Osteoblast (primary cell): ENCODE data around the gene BAIAP2. TPM values are rescaled to one million over a fixed set of nuclear protein-coding genes. Genes with fewer than 3 reads are reported as not detected.

Experiments
- DNase-seq: peaks from one replicate; pipeline ENCODE4 v3.0.0; 2011; ENCODE audit warnings: low spot score, mixed read lengths; ENCODE audit not compliant: insufficient read length; ENCODE audit errors: missing footprints
- H2AFZ ChIP-seq: 2 replicates; pipeline ENCODE4 v1.6.0; 2011; ENCODE audit warnings: mild to moderate bottlenecking, low read length
- H3K27ac ChIP-seq: 2 replicates; pipeline ENCODE4 v1.5.1; 2011; ENCODE audit warnings: mild to moderate bottlenecking, low read depth, low read length, moderate library complexity
- H3K27me3 ChIP-seq: 2 replicates; pipeline ENCODE4 v1.6.0; 2012; ENCODE audit warnings: mild to moderate bottlenecking, control low read depth, inconsistent platforms, low read length, moderate library complexity; ENCODE audit not compliant: insufficient read depth
- H3K36me3 ChIP-seq: 2 replicates; pipeline ENCODE4 v1.5.1; 2011; ENCODE audit warnings: mild to moderate bottlenecking, low read length, control low read depth, moderate library complexity; ENCODE audit not compliant: insufficient read depth
- H3K4me1 ChIP-seq: 2 replicates; pipeline ENCODE4 v1.5.1; 2011; ENCODE audit warnings: mild to moderate bottlenecking, low read length, control low read depth, moderate library complexity; ENCODE audit not compliant: insufficient read depth
- H3K4me2 ChIP-seq: 2 replicates; pipeline ENCODE4 v1.6.0; 2011; ENCODE audit warnings: mild to moderate bottlenecking, low read length; ENCODE audit not compliant: insufficient read depth
- H3K4me3 ChIP-seq: fragments of 200-600 bp; sonication (generic); 3 replicates; pipeline ENCODE4 v1.5.1; 2012; ENCODE audit warnings: mild to moderate bottlenecking, low read length, inconsistent platforms; ENCODE audit not compliant: insufficient read depth
- H3K79me2 ChIP-seq: 2 replicates; pipeline ENCODE4 v1.6.0; 2012; ENCODE audit warnings: mild to moderate bottlenecking, low read length, control low read depth, inconsistent platforms; ENCODE audit not compliant: insufficient read depth
- H3K9me3 ChIP-seq: 2 replicates; pipeline ENCODE4 v1.5.1; 2011; ENCODE audit warnings: low read depth, low read length, control low read depth
- H4K20me1 ChIP-seq: 2 replicates; pipeline ENCODE4 v1.6.0; 2012; ENCODE audit warnings: mild to moderate bottlenecking, low read length, control low read depth; ENCODE audit not compliant: insufficient read depth
- CTCF ChIP-seq: IDR thresholded peaks from 2 replicates; pipeline ENCODE4 v1.5.1; 2011; ENCODE audit warnings: mild to moderate bottlenecking, low read depth, low read length, moderate library complexity; ENCODE audit errors: extremely low read depth
- total RNA-seq: library from RNA; depleted of rRNA; stranded (reverse); fragments of >200 nt; gene quantifications from 2 replicates; pipeline ENCODE4 v1.2.3, GENCODE V29; 2012

Gene BAIAP2
- total RNA-seq, 1 donor = 15.6 TPM

DNA sequence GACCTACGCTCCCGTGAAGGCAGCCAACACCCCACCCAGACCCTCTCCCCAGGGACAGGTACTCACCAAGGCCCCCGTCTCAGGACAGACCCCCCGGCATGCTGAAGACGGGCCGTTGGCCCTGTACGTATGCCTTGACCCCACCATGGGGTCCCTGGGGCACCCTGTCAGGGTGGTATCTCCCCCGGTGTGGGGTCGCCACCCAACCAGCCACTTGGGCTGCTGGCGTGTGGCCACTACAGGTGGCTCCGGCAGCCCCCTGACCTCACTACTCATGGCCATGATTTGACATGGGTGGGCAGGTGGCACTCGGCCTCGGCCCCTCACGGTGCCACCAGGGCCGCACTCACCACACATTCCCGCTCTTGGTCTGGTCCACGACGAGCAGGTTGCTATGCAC lies 89.4 kb downstream of the BAIAP2 start:
- no peaks in the 10 kb centered on the region for H3K9me3 ChIP-seq
- peaks cover 3% of the 10 kb centered on the region for H4K20me1 ChIP-seq
- no peaks in the 10 kb centered on the region for H3K79me2 ChIP-seq
- H3K27me3 ChIP-seq = peaks cover 9% of the 10 kb centered on the region
- H3K36me3 ChIP-seq = no peaks in the 10 kb centered on the region
- H2AFZ ChIP-seq = no peak overlapping the region
- H3K4me1 ChIP-seq = no peaks in the 10 kb centered on the region
- H3K4me3 ChIP-seq = no peak overlapping the region
- peak; percentile 87 for DNase-seq
- H3K27ac ChIP-seq = no peak overlapping the region
- no peak for TF ChIP-seq CTCF
- H3K4me2 ChIP-seq = no peak overlapping the region

- no peaks in the 10 kb centered on the region for H3K79me2 ChIP-seq
- no peaks in the 10 kb centered on the region for H3K36me3 ChIP-seq
- H3K4me1 ChIP-seq = no peaks in the 10 kb centered on the region
- DNase-seq = peak; percentile 98
- no peak overlapping the region for H2AFZ ChIP-seq
- no peak overlapping the region for H3K27ac ChIP-seq
- no peak overlapping the region for H3K4me2 ChIP-seq
- no peaks in the 10 kb centered on the region for H3K9me3 ChIP-seq
- H4K20me1 ChIP-seq = peaks cover 3% of the 10 kb centered on the region
- no peak for TF ChIP-seq CTCF
- no peak overlapping the region for H3K4me3 ChIP-seq
- H3K27me3 ChIP-seq = peaks cover 9% of the 10 kb centered on the region
These were observed 90.7 kb downstream of the BAIAP2 start for GRCh38 chr17:81125573-81126081.

DNA sequence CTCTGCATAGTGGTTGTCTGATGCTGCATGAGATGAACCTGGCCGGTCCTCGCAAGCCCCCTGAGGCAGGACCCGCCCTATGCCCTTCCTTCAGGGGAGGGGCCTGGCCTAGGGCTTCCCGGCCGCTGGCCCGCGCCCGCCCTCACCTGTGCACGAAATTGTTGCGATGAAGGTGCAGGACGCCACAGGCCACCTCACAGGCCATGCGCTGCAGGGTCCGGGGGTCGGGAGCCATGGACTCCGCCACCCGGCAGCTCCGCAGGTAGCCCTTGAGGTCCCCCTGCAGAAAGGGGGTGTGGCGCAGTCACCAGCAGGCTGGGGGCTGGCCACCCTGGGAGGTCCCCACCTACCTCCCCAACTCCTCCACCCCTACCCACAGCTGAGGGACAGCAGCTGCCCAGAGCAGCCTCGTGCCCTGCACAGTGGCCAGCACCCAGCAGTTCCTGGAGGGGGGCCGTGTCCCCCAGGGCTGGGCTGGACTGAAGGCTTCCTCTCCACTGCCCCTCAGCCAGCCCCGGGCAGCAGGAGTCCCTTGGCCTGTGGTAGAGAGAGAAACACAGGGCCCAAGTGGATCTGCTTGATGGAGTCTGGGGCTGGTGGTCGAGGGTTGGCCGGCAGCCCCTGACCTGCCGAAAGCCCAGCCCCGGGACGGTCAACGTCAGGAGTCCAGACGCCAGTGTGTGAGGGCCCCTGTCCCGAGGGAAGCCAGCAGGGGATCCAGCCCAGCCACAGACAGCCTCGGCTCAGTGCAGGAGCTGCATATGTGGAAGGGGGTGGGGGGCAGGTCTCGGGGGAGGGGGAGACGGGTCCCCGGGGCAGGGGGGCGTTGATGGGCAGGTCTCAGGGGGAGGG lies 91.6 kb downstream of the BAIAP2 start:
- Histone ChIP-seq H4K20me1 (no peaks in the 10 kb centered on the region), H3K4me1 (no peaks in the 10 kb centered on the region), H3K27ac (no peak overlapping the region), H3K9me3 (no peaks in the 10 kb centered on the region), H3K4me3 (no peak overlapping the region), H3K79me2 (no peaks in the 10 kb centered on the region), H3K4me2 (no peak overlapping the region), H3K36me3 (no peaks in the 10 kb centered on the region), H2AFZ (no peak overlapping the region), H3K27me3 (peaks cover 9% of the 10 kb centered on the region)
- no peak for DNase-seq
- TF ChIP-seq CTCF = no peak

- no peak overlapping the region for H3K4me3 ChIP-seq
- no peak overlapping the region for H3K4me2 ChIP-seq
- no peak for DNase-seq
- TF ChIP-seq CTCF = no peak
- H3K79me2 ChIP-seq = no peaks in the 10 kb centered on the region
- no peaks in the 10 kb centered on the region for H3K4me1 ChIP-seq
- H4K20me1 ChIP-seq = no peaks in the 10 kb centered on the region
- H3K36me3 ChIP-seq = no peaks in the 10 kb centered on the region
- H3K9me3 ChIP-seq = no peaks in the 10 kb centered on the region
- no peak overlapping the region for H2AFZ ChIP-seq
- no peak overlapping the region for H3K27ac ChIP-seq
- peaks cover 6% of the 10 kb centered on the region for H3K27me3 ChIP-seq
These were observed 92.1 kb downstream of the BAIAP2 start for GRCh38 chr17:81127133-81127455.
